ENCODE data around the gene SESTD1.
A peak's percentile ranks its signal among the peaks of the same experiment; 100 is the strongest.
"Not testable (repeated sequence)": the region's sequence is repeated elsewhere in the genome, so short reads cannot be mapped to it uniquely, and the experiment has no call there.

The SESTD1 gene

GRCh38 chr2:179260224-179260623 is 4.4 kb downstream of the SESTD1 start:
- TF ChIP-seq POLR2A (IDR thresholded peaks at IDR 0.05; ENCODE audit: low read depth, low read length), result no peak

GRCh38 chr2:179255129-179255528 is 9.5 kb downstream of the SESTD1 start:
- TF ChIP-seq POLR2A (IDR thresholded peaks at IDR 0.05; ENCODE audit: low read depth, low read length), result no peak
- no peak for FAIRE-seq
- DNase-seq (ENCODE audit: insufficient read length, low spot score), result no peak

More at GRCh38 chr2:179260224-179260623, 4.4 kb downstream of the SESTD1 start:
- DNase-seq (ENCODE audit: insufficient read length, low spot score) (no peak), FAIRE-seq (no peak)

- FAIRE-seq, result no peak
Observed at GRCh38 chr2:179253226-179253625, 11.4 kb downstream of the SESTD1 start.

GRCh38 chr2:179252423-179252822 is 12.2 kb downstream of the SESTD1 start:
- TF ChIP-seq POLR2A (IDR thresholded peaks at IDR 0.05; ENCODE audit: low read depth, low read length), result no peak
- DNase-seq (ENCODE audit: insufficient read length, low spot score) (no peak), FAIRE-seq (no peak)

More at GRCh38 chr2:179253226-179253625, 11.4 kb downstream of the SESTD1 start:
- TF ChIP-seq POLR2A (IDR thresholded peaks at IDR 0.05; ENCODE audit: low read depth, low read length), result no peak
- DNase-seq (ENCODE audit: insufficient read length, low spot score), result no peak

GRCh38 chr2:179251870-179252269 is 12.8 kb downstream of the SESTD1 start:
- DNase-seq (ENCODE audit: insufficient read length, low spot score) (no peak), FAIRE-seq (no peak)
- TF ChIP-seq POLR2A (IDR thresholded peaks at IDR 0.05; ENCODE audit: low read depth, low read length), result no peak

- FAIRE-seq (no peak), DNase-seq (ENCODE audit: insufficient read length, low spot score) (no peak)
- no peak for TF ChIP-seq POLR2A (IDR thresholded peaks at IDR 0.05; ENCODE audit: low read depth, low read length)
Observed at GRCh38 chr2:179250848-179251504, 13.7 kb downstream of the SESTD1 start.

GRCh38 chr2:179250095-179250494 is 14.5 kb downstream of the SESTD1 start:
- peak; percentile 6 for FAIRE-seq
- no peak for DNase-seq (ENCODE audit: insufficient read length, low spot score)
- no peak for TF ChIP-seq POLR2A (IDR thresholded peaks at IDR 0.05; ENCODE audit: low read depth, low read length)

GRCh38 chr2:179248024-179248348 is 16.6 kb downstream of the SESTD1 start:
- DNase-seq (ENCODE audit: insufficient read length, low spot score) (no peak), FAIRE-seq (no peak)
- TF ChIP-seq POLR2A (IDR thresholded peaks at IDR 0.05; ENCODE audit: low read depth, low read length), result no peak

GRCh38 chr2:179247318-179248023 is 17.2 kb downstream of the SESTD1 start:
- DNase-seq (ENCODE audit: insufficient read length, low spot score), result no peak
- no peak for FAIRE-seq
- no peak for TF ChIP-seq POLR2A (IDR thresholded peaks at IDR 0.05; ENCODE audit: low read depth, low read length)

- not testable (repeated sequence) for FAIRE-seq; DNase-seq (ENCODE audit: insufficient read length, low spot score)
Observed at GRCh38 chr2:179245843-179246242, 18.8 kb downstream of the SESTD1 start.

GRCh38 chr2:179243046-179243445 is 21.6 kb downstream of the SESTD1 start:
- FAIRE-seq (no peak), DNase-seq (ENCODE audit: insufficient read length, low spot score) (no peak)
- no peak for TF ChIP-seq POLR2A (IDR thresholded peaks at IDR 0.05; ENCODE audit: low read depth, low read length)

GRCh38 chr2:179240481-179241451 is 23.9 kb downstream of the SESTD1 start:
- DNase-seq (ENCODE audit: insufficient read length, low spot score) (no peak), FAIRE-seq (no peak)
- TF ChIP-seq POLR2A (IDR thresholded peaks at IDR 0.05; ENCODE audit: low read depth, low read length), result no peak

GRCh38 chr2:179239838-179240237 is 24.8 kb downstream of the SESTD1 start:
- no peak for TF ChIP-seq POLR2A (IDR thresholded peaks at IDR 0.05; ENCODE audit: low read depth, low read length)
- FAIRE-seq, result peak; percentile 86
- DNase-seq (ENCODE audit: insufficient read length, low spot score), result no peak

- DNase-seq (ENCODE audit: insufficient read length, low spot score), result no peak
- peak; percentile 20 for FAIRE-seq
- no peak for TF ChIP-seq POLR2A (IDR thresholded peaks at IDR 0.05; ENCODE audit: low read depth, low read length)
Observed at GRCh38 chr2:179239195-179239594, 25.4 kb downstream of the SESTD1 start.

All from H54 (cell line).